Psoas muscle (tissue), 8 donors: ENCODE results near the gene P2RY14. TPM values are rescaled to one million over a fixed set of nuclear protein-coding genes. Genes with fewer than 3 reads are reported as not detected.

Source experiments
- ATAC-seq, 4 donors: fragments of 200-7000 bp; cut with Tn5 transposase; one replicate each; pipeline ENCODE4 v1.9.1; 2020; ENCODE audit warnings: moderate library complexity in 3 of 4, mild to moderate bottlenecking in 2 of 4
- DNase-seq, 2 donors: peaks; one replicate each; pipeline ENCODE4 v3.0.0-alpha.2; 2020
- H3K27ac ChIP-seq: fragments of 200-600 bp; one replicate; pipeline ENCODE4 v1.8.0; 2022
- H3K27me3 ChIP-seq, 3 donors: fragments of 200-600 bp in 1 of 3; one replicate each; pipeline versions ENCODE4 v1.6.1 to v1.8.0; 2013 to 2022; ENCODE audit warnings: low read length in 2 of 3, mild to moderate bottlenecking in 2 of 3, moderate library complexity in 1 of 3; ENCODE audit not compliant: insufficient read depth in 3 of 3
- H3K36me3 ChIP-seq, 2 donors: fragments of 200-600 bp in 1 of 2; one replicate each; pipeline versions ENCODE4 v1.6.1 to v1.8.0; 2013 to 2022; ENCODE audit warnings: low read depth in 1 of 2, mild to moderate bottlenecking in 1 of 2, moderate library complexity in 1 of 2; ENCODE audit not compliant: insufficient read depth in 1 of 2
- H3K4me1 ChIP-seq: fragments of 200-600 bp; one replicate; pipeline ENCODE4 v1.8.0; 2022
- H3K4me3 ChIP-seq: fragments of 200-600 bp; one replicate; pipeline ENCODE4 v1.8.0; 2022; ENCODE audit warnings: mild to moderate bottlenecking
- H3K9me3 ChIP-seq: fragments of 200-600 bp; one replicate; pipeline ENCODE4 v1.8.0; 2022
- WGBS, 3 donors: extraction: QIAGEN DNeasy Blood & Tissue Kit; methylation state at CpG; one replicate each; pipeline versions ENCODE4 v1.1.6 to v1.1.7; 2013; 5-methylcytosine and 5-hydroxymethylcytosine counted together
- intact Hi-C, 2 donors: fragments of 100-400 bp; cut with DNase I; formaldehyde crosslinking; loops; one replicate each; pipeline versions ENCODE4 v1.11.0 to v1.14.2; 2022
- polyA plus RNA-seq, 3 donors: library from polyadenylated mRNA; stranded (reverse); fragments of 200-250 nt; gene quantifications; one replicate each; pipeline ENCODE4 v1.2.3, GENCODE V29; 2013
- total RNA-seq, 4 donors: library from RNA; stranded (reverse); fragmentation: NEBNext Ultra II Directional in 2 of 4; extraction: Animal tissue kit (Norgen Biotek cat#: 25700) in 2 of 4; gene quantifications; one replicate each; pipeline versions ENCODE4 v1.2.1 to v1.2.4, GENCODE V29; 2021 to 2023
- TF ChIP-seq, protein P1 (sequence below): fragments of 200-600 bp; IDR thresholded peaks from one replicate; pipeline ENCODE4 v1.8.0; 2022; ENCODE audit warnings: antibody characterized with exemption
- donor health status: healthy with polysubstance abuse.
- donor health status: DM: no; HTN: no; CAD: no; lungs with moderate emphysema.
- donor health status: Bipolar disorder and iron deficiency.
- donor health status: healthy.
- donor health status: DM: yes; HTN: yes; CAD: no.
- donor health status: DM: no; HTN: no; CAD: no.
- donor health status: DM: no; HTN: no; CAD: no.
- donor health status: DM: yes; HTN: yes; CAD: no.

The P2RY14 gene
- total and polyA plus RNA-seq, 7 donors = 0.55 to 1.9 (median 1.2) TPM

DNA sequence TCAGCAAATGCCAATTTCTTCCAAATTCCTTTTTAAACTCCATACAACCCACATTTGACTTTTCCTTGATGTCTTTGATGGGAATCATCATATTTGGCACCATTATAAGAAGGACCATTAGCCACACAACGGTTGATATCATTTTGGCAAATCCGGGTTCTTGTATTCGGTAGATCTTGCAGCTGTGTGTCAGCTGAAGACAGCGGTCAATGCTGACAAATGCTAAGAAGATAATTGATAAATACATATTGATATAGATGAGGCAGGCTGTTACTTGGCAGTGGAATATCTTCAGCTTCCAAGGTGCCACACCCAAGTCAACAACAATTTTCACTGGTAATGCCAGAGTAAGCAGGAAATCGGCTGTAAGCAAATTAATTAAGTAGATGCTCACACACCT, 79.5 kb downstream of the P2RY14 start:
- Histone ChIP-seq H3K4me1 (no peaks in the 10 kb centered on the region), H3K36me3 (no peaks in the 10 kb centered on the region), H3K27ac (no peak overlapping the region), H3K27me3 (no peaks in the 10 kb centered on the region), H3K4me3 (no peak overlapping the region), H3K9me3 (no peaks in the 10 kb centered on the region)
- TF ChIP-seq, protein P1, sequence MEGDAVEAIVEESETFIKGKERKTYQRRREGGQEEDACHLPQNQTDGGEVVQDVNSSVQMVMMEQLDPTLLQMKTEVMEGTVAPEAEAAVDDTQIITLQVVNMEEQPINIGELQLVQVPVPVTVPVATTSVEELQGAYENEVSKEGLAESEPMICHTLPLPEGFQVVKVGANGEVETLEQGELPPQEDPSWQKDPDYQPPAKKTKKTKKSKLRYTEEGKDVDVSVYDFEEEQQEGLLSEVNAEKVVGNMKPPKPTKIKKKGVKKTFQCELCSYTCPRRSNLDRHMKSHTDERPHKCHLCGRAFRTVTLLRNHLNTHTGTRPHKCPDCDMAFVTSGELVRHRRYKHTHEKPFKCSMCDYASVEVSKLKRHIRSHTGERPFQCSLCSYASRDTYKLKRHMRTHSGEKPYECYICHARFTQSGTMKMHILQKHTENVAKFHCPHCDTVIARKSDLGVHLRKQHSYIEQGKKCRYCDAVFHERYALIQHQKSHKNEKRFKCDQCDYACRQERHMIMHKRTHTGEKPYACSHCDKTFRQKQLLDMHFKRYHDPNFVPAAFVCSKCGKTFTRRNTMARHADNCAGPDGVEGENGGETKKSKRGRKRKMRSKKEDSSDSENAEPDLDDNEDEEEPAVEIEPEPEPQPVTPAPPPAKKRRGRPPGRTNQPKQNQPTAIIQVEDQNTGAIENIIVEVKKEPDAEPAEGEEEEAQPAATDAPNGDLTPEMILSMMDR = no peak
- intact Hi-C loops = no loop called here
- DNase-seq (no peak), ATAC-seq (no peak)
- 82 to 90% (median 85%) methylated on average over 5 of the region's 5 CpGs for WGBS, 3 donors

DNA sequence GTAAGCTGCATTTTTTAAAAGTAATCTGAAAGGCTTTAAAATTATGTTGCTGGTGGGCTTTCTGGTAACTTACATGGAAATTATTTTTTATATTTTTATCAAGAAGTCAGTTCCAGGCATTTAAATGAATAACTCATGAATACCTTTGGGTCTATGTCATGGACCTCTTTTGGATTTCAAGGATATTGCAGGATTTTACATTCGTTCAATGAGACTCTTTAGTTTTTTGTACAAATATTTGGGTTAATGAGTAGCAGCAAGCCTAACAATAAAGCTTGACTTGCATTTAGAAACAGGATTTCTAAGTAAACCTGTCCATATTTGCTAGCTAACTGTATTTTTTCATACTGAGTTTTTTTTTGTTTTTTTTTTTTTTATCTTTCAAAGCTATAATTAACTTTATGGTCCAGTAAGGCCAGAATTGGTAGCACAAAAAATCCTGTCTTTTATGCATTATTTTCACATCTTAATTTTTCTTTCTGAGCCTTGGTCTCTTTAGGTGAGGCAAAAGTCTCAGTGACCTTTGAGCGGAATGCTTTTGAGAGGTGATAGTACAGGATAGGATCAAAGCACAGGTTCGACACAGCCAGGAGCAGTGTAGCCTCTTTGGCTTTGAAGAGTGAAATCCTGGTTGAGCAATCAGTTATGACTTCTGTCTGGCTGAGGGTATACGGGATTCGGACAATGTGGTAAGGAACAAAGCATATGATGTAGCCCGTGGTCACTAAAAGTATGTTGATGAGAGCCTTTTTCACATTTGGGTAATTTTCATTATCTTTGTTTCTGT, 80.2 kb downstream of the P2RY14 start:
- no peak for ATAC-seq
- TF ChIP-seq, protein P1 = no peak
- H3K36me3 ChIP-seq = no peaks in the 10 kb centered on the region
- H3K27me3 ChIP-seq = no peaks in the 10 kb centered on the region
- H3K27ac ChIP-seq = no peak overlapping the region
- WGBS, 3 donors = 79 to 94% (median 90%) methylated on average over 6 of the region's 6 CpGs
- DNase-seq = no peak
- no peaks in the 10 kb centered on the region for H3K4me1 ChIP-seq
- intact Hi-C loops = no loop called here
- no peaks in the 10 kb centered on the region for H3K9me3 ChIP-seq
- H3K4me3 ChIP-seq = no peak overlapping the region

DNA sequence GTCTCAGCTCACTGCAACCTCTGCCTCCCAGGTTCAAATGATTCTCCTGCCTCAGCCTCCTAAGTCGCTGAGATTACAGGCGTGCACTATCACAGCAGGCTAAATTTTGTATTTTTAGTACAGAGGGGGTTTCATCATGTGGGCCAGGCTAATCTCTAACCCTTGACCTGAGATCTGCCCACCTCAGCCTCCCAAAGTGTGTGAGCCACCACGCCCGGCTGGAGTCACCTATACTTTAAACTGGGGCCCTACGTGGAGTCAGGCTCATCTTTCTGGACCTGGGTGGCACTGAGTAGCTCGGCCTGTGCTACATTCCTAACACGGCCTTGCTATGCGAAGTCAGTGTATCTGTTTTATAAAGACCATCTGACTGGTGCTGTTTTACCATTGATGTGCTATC, 81.1 kb downstream of the P2RY14 start:
- H3K27me3 ChIP-seq = no peaks in the 10 kb centered on the region
- intact Hi-C loops = no loop called here
- H3K27ac ChIP-seq = no peak overlapping the region
- H3K9me3 ChIP-seq = no peaks in the 10 kb centered on the region
- H3K4me1 ChIP-seq = no peaks in the 10 kb centered on the region
- DNase-seq = no peak
- no peak for ATAC-seq
- 95% methylated on average over 8 of the region's 8 CpGs for WGBS, 3 donors
- TF ChIP-seq, protein P1 = no peak
- no peak overlapping the region for H3K4me3 ChIP-seq
- H3K36me3 ChIP-seq = no peaks in the 10 kb centered on the region

DNA sequence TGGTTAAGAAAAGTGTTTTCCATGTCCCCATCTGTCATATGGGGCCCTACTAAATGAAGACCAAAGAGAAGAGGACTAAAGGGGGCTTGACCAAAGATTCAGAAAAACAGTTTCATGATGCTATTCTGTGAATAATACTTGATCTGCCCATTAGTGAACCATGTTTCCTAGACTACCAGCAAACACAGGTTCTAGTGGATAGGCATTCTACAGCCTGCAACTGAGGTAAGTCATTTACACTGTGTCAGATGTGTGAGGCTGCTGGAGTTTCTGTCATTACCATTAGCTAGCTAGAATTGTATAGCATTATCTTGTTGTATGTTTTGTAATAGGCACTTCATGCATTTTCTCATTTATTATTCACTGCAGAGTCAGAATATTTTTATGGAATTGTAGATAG, 81.9 kb downstream of the P2RY14 start:
- H3K27ac ChIP-seq = no peak overlapping the region
- no peaks in the 10 kb centered on the region for H3K9me3 ChIP-seq
- no peak overlapping the region for H3K4me3 ChIP-seq
- no peak for ATAC-seq
- H3K27me3 ChIP-seq = no peaks in the 10 kb centered on the region
- no peaks in the 10 kb centered on the region for H3K36me3 ChIP-seq
- no peak for DNase-seq
- TF ChIP-seq, protein P1 = no peak
- intact Hi-C loops = no loop called here
- no peaks in the 10 kb centered on the region for H3K4me1 ChIP-seq

DNA sequence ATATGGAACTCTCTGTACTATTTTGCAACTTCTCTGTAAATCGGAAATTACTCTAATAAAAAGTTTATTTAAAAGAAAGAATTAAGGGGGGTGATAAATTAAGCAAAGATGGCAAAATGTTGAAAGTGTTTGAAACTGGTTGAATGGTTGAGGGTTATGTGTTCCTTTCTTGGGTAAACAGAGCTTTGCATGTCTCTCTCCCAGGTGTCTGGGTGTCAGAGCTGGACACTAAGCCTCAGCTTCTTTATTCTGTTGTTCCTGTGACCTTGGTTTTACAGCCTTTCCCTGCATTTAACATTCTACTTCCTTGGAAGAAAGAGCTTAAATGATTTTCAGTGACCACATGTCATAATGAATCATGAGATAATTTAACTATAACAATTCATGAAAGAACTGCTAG, 82.5 kb downstream of the P2RY14 start:
- WGBS, 3 donors = 92 to 98% (median 97%) methylated on average over 1 of the region's 1 CpG
- ATAC-seq (no peak), DNase-seq (no peak)
- Histone ChIP-seq H3K4me3 (no peak overlapping the region), H3K27me3 (no peaks in the 10 kb centered on the region), H3K9me3 (no peaks in the 10 kb centered on the region), H3K4me1 (no peaks in the 10 kb centered on the region), H3K27ac (no peak overlapping the region), H3K36me3 (no peaks in the 10 kb centered on the region)
- intact Hi-C loops = no loop called here
- TF ChIP-seq, protein P1 = no peak
